Mucosa of rectum (tissue), 2 donors: ENCODE results near the gene FSD2.

Source experiments
- H3K27ac ChIP-seq, 2 donors: one replicate each; pipeline ENCODE4 v1.7.0; 2013; ENCODE audit warnings: inconsistent platforms in 2 of 2, low read depth in 2 of 2, low read length in 2 of 2
- H3K27me3 ChIP-seq, 2 donors: one replicate each; pipeline ENCODE4 v1.7.0; 2013; ENCODE audit warnings: low read length in 2 of 2; ENCODE audit not compliant: control insufficient read depth in 2 of 2, insufficient read depth in 2 of 2
- H3K36me3 ChIP-seq, 2 donors: one replicate each; pipeline ENCODE4 v1.7.0; 2013; ENCODE audit warnings: low read length in 2 of 2; ENCODE audit not compliant: control insufficient read depth in 2 of 2, insufficient read depth in 2 of 2
- H3K4me1 ChIP-seq, 2 donors: one replicate each; pipeline ENCODE4 v1.7.0; 2013; ENCODE audit warnings: low read length in 2 of 2, mild to moderate bottlenecking in 1 of 2; ENCODE audit not compliant: control insufficient read depth in 2 of 2, insufficient read depth in 2 of 2
- H3K4me3 ChIP-seq, 2 donors: one replicate each; pipeline ENCODE4 v1.7.0; 2013; ENCODE audit warnings: low read length in 2 of 2
- H3K9ac ChIP-seq, 2 donors: one replicate each; pipeline ENCODE4 v1.7.0; 2013; ENCODE audit warnings: low read length in 2 of 2, low read depth in 1 of 2, mild to moderate bottlenecking in 1 of 2
- H3K9me3 ChIP-seq, 2 donors: one replicate each; pipeline ENCODE4 v1.7.0; 2013; ENCODE audit warnings: low read length in 2 of 2; ENCODE audit not compliant: control insufficient read depth in 2 of 2
- donor health status: healthy.
- donor health status: Normal muscosa, but diverticular disease.

FSD2 gene

DNA sequence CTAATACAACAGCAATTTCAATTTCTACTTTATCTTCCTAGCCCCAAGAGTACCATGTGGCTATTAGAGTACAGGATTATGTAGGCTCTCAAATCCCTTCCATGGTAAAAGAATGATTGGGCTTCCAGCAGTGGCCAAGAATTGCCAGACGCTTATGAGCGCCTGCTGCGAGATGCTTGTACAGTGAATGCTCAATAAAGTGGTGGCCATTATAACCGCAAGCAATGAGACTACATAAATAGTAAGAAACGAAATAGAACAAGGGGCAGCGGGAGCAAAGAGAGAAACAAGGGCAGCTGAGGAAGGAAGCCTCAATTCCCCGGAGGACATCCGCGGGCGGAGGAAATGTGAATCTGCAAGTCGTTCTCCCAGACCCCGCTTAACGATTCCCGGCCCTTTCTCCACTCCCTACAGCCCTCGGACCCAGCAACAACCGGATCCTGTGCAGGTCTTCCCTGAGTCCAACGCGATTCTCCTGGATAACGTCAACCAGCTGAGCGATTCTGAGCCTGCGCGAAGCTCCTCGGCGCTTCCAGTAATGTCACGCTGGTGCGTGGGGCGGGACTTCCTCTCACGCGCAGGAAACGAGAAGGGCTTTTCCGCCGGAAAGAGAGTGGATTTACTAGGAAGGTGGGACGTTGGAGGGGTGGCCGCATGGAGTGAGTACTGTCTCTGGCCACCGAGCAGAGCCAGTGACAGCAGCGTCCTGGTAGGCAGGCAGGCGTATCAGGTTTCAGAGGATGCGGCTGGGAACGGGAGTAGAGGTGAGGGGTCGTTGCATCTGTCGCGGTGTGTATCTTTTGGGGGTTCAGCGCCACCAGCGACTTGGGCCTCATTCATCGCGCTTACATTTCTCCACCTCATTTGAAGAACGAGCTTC lies 55.7 kb downstream of the FSD2 start:
- H3K9ac ChIP-seq: peak overlapping the region; percentile 82 to 96
- peak overlapping the region; percentile 91 to 96 for H3K4me3 ChIP-seq
- peaks cover 9 to 10% of the 10 kb centered on the region in 2 donors for H3K4me1 ChIP-seq

DNA sequence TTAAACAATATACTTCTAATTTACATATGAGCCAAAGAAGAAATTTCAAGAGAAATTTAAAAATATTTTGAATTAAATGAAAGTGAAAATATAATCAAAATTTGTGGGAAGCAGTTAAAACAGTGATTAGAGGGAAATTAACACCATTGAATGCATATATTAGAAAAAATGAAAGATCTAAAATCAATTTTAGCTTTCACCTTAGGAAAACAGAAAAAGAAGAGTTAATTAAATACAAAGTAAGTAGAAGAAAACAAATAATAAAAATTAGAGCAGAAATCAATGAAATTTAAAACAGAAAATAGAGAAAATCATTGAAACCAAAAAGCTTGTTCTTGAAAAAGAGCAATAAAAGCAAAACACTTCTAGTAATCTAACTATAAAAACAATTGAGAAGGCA lies 57.6 kb downstream of the FSD2 start:
- Histone ChIP-seq H3K9ac (no peak overlapping the region), H3K27me3 (no peaks in the 10 kb centered on the region), H3K4me3 (no peak overlapping the region), H3K9me3 (no peaks in the 10 kb centered on the region), H3K36me3 (peaks cover 2 to 8% of the 10 kb centered on the region in 2 donors), H3K4me1 (peaks cover 9 to 10% of the 10 kb centered on the region in 2 donors), H3K27ac (no peak overlapping the region)

More for the DNA sequence above, 55.7 kb downstream of the FSD2 start:
- no peaks in the 10 kb centered on the region for H3K9me3 ChIP-seq
- peak overlapping the region; percentile 73 to 87 for H3K27ac ChIP-seq
- peaks cover 10 to 17% of the 10 kb centered on the region in 2 donors for H3K36me3 ChIP-seq
- no peaks in the 10 kb centered on the region for H3K27me3 ChIP-seq

DNA sequence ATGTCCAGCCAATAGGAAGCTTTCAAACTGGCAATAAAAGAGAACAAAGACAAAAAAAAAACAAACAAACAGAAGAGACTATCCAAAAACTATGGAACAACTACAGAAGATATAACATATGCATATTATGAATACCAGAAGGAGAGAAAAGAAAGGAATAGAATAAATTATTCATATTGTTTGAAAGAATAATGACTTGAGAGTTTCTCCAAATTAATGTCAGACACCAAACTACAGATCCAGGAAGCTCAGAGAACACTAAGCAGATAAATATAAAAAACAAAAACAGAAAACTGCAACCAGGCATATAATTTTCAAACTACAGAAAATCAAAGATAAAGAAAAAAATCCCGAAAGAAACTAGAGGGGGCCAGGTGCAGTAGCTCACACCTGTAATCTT lies 62.1 kb downstream of the FSD2 start:
- H3K4me1 ChIP-seq: no peaks in the 10 kb centered on the region
- H3K27me3 ChIP-seq: no peaks in the 10 kb centered on the region
- H3K9ac ChIP-seq: no peak overlapping the region
- H3K9me3 ChIP-seq: no peaks in the 10 kb centered on the region
- H3K27ac ChIP-seq: no peak overlapping the region
- no peak overlapping the region for H3K4me3 ChIP-seq
- H3K36me3 ChIP-seq: no peaks in the 10 kb centered on the region

DNA sequence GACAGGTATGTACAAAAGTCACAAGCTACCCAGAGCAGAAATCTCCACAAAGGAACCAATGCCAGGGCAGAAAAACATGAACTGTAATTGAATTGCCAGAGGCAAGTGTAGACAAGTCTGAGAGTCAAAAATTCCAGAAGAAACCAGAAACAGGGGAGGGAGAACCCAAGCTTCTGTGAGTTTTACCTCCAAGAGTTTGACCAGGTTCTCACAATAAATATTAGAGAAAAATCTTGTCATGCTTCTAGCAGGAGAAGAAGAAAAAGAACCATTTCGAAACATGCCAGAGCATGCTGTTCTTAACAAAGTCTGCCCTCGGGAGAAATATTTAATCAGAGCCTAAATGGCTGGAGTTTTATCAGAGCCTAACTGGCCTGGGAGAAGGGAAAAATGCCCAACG lies 63.7 kb downstream of the FSD2 start:
- Histone ChIP-seq H3K27me3 (no peaks in the 10 kb centered on the region), H3K27ac (no peak overlapping the region), H3K4me1 (no peaks in the 10 kb centered on the region), H3K9ac (no peak overlapping the region), H3K36me3 (no peaks in the 10 kb centered on the region), H3K4me3 (no peak overlapping the region), H3K9me3 (no peaks in the 10 kb centered on the region)

- H3K27ac ChIP-seq: no peak overlapping the region
- no peaks in the 10 kb centered on the region for H3K9me3 ChIP-seq
- no peaks in the 10 kb centered on the region for H3K4me1 ChIP-seq
Observed at GRCh38 chr15:82739086-82739485, 66.8 kb downstream of the FSD2 start.

DNA sequence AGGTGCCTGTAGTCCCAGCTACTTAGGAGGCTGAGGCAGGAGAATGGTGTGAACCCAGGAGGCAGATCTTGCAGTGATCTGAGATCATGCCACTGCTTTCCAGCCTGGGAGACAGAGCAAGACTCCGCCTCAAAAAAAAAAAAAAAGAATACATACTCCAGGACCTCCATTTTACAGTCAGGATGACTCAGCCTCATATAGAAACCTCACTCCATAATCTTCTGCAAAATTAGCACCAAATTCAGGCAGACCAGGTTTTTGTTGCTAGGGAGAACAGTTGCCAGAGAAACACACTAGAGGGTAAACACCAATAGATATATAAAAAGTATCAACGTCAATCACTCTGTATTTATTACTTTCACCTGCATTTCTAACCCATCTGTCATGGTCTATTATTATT lies 67.9 kb downstream of the FSD2 start:
- Histone ChIP-seq H3K27me3 (no peaks in the 10 kb centered on the region), H3K27ac (no peak overlapping the region), H3K9me3 (no peaks in the 10 kb centered on the region), H3K36me3 (peaks cover 0 to 5% of the 10 kb centered on the region in 2 donors), H3K4me3 (no peak overlapping the region), H3K9ac (no peak overlapping the region), H3K4me1 (no peaks in the 10 kb centered on the region)

More at GRCh38 chr15:82739086-82739485, 66.8 kb downstream of the FSD2 start:
- peaks cover 0 to 5% of the 10 kb centered on the region in 2 donors for H3K36me3 ChIP-seq
- H3K4me3 ChIP-seq: no peak overlapping the region
- no peaks in the 10 kb centered on the region for H3K27me3 ChIP-seq
- H3K9ac ChIP-seq: no peak overlapping the region

- no peaks in the 10 kb centered on the region for H3K27me3 ChIP-seq
- H3K9ac ChIP-seq: no peak overlapping the region
- no peaks in the 10 kb centered on the region for H3K4me1 ChIP-seq
- H3K4me3 ChIP-seq: no peak overlapping the region
- H3K9me3 ChIP-seq: no peaks in the 10 kb centered on the region
- no peak overlapping the region for H3K27ac ChIP-seq
- peaks cover 0 to 2% of the 10 kb centered on the region in 2 donors for H3K36me3 ChIP-seq
Observed at GRCh38 chr15:82731527-82731926, 74.3 kb downstream of the FSD2 start.

GRCh38 chr15:82730022-82730530 lies 75.8 kb downstream of the FSD2 start:
- Histone ChIP-seq H3K4me3 (no peak overlapping the region), H3K9ac (no peak overlapping the region), H3K9me3 (no peaks in the 10 kb centered on the region), H3K4me1 (no peaks in the 10 kb centered on the region), H3K27ac (no peak overlapping the region), H3K36me3 (peaks cover 0 to 2% of the 10 kb centered on the region in 2 donors), H3K27me3 (no peaks in the 10 kb centered on the region)

- Histone ChIP-seq H3K4me1 (no peaks in the 10 kb centered on the region), H3K27me3 (no peaks in the 10 kb centered on the region), H3K4me3 (no peak overlapping the region), H3K9me3 (no peaks in the 10 kb centered on the region), H3K27ac (no peak overlapping the region), H3K36me3 (no peaks in the 10 kb centered on the region), H3K9ac (no peak overlapping the region)
Observed at GRCh38 chr15:82726816-82727215, 79.1 kb downstream of the FSD2 start.

GRCh38 chr15:82715003-82715402 lies 90.9 kb downstream of the FSD2 start:
- Histone ChIP-seq H3K36me3 (no peaks in the 10 kb centered on the region), H3K27ac (no peak overlapping the region), H3K9me3 (no peaks in the 10 kb centered on the region), H3K9ac (no peak overlapping the region), H3K4me3 (no peak overlapping the region), H3K4me1 (peaks cover 2% of the 10 kb centered on the region in 2 donors), H3K27me3 (peaks cover 0 to 4% of the 10 kb centered on the region in 2 donors)
